NCI-H146 (cell line): Measurements from ENCODE around the gene SPDYC.

Experiments used
- DNase-seq: peaks from one replicate; lab custom pipeline; 2025; lab: John Stamatoyannopoulos, UW

SPDYC gene

DNA sequence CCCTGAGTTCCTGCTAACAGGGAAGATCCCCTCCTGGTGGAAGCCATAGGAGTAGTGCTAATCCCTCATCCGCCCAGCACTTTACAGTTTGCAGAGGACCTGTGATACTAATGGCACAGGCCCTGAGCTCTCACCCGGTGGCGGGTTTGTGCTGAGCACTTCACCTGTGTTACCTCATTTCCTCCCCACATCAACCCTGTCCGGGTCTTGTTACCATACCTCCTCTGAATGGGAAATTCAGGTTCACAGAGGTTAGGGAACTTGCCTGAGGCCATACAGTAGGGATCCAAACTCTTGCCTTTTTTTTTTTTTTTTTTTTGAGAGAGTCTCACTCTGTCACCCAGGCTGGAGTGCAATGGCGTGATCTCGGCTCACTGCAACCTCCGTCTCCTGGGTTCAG lies 36.9 kb downstream of the SPDYC start:
- DNase-seq = no peak

DNA sequence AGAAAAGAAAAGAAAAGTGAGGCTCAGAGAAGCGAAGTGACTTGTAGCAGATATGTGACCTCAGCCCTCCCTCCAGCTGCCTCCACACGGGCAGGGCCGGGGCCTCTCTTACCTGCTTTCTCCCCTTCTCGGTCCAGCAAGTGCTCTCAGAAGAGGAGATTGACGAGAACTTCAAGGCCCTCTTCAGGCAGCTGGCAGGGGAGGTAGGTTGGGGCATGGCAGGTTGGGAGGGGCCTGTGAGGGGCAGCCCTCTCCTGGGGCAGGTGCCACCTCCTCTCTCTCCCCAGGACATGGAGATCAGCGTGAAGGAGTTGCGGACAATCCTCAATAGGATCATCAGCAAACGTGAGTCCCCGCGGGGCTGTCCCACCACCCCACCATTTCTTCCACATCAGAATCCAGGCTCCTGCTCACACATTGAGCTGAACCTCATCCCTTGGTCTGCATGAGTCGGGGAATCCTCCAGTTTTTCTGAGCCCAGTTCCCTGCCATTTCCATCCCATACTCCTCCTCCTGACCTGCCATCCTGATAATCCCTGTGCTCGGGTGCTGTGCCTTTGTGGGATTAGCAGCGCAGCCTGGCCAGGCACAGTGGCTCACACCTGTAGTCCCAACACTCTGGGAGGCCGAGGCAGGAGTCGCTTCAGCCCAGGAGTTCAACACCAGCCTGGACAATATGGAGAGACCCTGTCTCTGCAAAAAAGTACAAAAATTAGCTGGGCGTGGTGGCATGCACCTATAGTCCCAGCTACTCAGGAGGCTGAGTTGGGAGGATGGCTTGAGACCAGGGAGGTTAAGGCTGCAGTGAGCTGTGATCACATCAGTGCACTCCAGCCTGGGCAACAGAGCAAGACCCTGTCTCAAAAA lies 38.1 kb downstream of the SPDYC start:
- DNase-seq = no peak

DNA sequence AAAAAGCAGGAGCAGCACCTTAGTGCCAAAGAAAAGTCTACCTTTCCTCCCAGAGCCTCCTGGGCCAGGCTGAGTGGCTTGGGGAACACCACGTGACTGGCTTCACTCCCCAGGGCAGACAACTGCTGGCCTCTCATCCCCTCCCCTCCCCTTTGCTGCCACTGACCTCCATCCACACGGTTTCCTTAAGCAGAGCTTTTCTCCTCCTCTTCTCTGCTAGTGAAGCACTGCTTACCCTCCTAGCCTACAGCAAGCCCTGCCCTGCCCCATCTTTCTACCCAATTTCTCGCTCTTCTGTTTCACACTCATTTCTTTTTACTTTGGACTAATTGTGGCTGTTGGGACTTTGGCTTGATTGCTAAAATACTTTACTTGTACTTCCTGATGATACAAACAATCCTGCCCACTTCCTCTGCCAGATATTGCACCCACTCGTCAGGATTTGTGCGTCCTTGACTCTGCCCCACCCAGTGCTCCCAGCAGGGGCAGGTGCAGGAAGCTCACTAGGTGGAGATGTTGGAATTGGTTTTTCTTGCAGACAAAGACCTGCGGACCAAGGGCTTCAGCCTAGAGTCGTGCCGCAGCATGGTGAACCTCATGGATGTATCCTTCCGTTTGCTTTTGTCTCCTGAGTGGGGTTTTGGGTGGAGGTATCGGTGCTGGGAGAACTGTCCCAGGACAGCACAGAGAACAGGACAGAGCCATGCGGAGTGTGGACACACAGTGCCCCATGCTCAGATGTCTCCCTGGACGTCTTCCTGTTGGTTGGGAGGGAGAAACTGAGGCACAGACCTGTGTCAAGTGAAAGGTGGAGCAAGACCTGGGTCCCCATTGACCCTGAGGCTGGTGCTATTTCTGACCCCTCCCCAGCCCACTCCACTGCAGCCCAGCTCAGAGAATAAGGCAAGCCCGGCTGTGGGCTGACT lies 39.0 kb downstream of the SPDYC start:
- DNase-seq = no peak

DNA sequence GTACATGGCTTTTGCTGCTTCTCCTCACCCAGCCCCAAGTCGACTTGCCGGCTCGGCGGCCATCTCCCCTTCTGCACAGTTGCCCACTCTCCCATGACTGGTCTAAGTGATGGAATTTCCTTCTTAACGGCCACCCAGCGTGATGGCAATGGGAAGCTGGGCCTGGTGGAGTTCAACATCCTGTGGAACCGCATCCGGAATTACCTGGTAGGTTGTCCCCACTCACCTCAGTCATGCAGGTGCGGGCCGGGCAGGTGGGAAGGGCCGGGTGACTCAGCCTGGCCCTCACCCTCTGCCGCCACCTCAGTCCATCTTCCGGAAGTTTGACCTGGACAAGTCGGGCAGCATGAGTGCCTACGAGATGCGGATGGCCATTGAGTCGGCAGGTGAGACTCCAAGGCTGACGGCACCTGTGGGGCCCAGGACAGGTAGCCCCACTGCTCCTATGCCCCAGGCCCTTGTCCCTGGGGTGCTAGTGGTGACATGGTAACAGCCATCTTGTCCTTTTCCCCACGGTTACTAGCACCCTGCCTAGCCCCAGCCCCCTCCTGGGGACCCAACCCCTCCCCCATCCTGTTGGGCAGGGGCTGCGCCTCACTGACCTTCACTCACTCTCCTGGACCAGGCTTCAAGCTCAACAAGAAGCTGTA lies 39.8 kb downstream of the SPDYC start:
- DNase-seq = no peak

DNA sequence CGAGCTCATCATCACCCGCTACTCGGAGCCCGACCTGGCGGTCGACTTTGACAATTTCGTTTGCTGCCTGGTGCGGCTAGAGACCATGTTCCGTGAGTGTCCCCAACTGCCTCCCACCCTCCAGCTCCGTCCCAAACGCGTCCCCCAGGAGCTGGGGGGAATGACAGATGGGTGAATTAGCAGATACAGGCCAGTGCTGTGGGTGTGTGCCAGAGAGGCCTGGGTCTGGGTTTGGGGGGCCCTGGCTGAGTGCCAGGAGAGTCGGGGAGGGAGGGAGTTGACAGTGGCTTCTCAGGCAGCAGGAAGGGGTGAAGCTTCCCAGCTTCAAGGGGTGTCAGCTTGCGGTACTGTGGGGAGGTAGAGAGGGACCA lies 40.3 kb downstream of the SPDYC start:
- DNase-seq = no peak

DNA sequence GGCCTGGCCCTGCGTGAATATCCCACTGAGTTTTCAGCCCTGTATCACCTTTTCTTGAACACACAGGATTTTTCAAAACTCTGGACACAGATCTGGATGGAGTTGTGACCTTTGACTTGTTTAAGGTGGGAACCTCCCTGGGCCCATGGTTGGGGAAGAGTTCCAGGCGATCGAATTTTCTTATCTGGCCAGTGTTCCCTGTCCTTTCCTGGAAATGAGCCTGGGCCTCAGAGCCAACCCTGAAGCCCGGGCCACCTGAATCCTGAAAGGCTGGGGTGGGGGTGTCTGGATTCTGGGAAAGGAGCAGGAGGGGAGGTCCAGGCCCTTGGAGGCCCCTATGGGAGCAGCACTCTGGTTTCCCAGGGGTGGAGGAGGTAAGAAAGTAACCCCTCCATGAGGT lies 40.7 kb downstream of the SPDYC start:
- DNase-seq = no peak

DNA sequence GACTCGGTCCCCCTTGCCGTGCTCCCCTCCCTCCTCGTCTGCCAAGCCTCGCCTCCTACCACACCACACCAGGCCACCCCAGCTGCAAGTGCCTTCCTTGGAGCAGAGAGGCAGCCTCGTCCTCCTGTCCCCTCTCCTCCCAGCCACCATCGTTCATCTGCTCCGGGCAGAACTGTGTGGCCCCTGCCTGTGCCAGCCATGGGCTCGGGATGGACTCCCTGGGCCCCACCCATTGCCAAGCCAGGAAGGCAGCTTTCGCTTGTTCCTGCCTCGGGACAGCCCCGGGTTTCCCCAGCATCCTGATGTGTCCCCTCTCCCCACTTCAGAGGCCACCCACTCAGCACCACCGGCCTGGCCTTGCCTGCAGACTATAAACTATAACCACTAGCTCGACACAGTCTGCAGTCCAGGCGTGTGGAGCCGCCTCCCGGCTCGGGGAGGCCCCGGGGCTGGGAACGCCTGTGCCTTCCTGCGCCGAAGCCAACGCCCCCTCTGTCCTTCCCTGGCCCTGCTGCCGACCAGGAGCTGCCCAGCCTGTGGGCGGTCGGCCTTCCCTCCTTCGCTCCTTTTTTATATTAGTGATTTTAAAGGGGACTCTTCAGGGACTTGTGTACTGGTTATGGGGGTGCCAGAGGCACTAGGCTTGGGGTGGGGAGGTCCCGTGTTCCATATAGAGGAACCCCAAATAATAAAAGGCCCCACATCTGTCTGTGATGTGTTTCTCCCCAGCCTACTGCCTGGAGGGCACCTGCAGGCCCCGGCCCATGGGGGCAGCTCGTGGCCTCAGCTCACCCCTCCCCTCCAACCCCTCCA lies 41.5 kb downstream of the SPDYC start:
- no peak for DNase-seq

DNA sequence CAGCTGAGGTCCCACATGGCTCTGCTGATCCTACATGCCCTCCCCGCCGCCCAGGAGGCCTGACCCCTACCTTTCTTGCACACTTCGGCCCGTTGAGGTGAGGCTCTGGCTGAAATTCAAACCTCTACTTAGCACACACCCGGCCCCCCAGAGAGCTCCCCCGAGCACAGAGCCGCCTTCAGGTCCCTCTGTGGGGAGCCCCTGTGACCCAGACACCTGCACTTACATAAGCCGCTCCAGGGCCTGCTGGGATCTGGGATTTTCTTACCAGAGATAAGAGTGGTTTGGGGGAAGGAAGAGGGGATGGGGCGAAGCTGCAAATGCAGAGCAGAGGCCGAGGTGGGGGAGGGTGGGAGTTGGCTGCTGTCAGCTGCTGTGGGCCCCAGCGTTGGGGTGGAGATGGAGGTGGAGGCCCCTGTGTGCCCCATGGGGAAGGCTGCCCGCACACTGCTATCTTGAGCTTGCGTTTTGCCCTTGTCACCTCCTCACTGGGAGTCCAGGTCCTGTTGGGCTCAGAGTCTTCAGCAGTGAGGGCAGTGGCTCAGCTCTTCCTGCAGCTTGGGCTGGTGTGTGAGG lies 42.3 kb downstream of the SPDYC start:
- no peak for DNase-seq

DNA sequence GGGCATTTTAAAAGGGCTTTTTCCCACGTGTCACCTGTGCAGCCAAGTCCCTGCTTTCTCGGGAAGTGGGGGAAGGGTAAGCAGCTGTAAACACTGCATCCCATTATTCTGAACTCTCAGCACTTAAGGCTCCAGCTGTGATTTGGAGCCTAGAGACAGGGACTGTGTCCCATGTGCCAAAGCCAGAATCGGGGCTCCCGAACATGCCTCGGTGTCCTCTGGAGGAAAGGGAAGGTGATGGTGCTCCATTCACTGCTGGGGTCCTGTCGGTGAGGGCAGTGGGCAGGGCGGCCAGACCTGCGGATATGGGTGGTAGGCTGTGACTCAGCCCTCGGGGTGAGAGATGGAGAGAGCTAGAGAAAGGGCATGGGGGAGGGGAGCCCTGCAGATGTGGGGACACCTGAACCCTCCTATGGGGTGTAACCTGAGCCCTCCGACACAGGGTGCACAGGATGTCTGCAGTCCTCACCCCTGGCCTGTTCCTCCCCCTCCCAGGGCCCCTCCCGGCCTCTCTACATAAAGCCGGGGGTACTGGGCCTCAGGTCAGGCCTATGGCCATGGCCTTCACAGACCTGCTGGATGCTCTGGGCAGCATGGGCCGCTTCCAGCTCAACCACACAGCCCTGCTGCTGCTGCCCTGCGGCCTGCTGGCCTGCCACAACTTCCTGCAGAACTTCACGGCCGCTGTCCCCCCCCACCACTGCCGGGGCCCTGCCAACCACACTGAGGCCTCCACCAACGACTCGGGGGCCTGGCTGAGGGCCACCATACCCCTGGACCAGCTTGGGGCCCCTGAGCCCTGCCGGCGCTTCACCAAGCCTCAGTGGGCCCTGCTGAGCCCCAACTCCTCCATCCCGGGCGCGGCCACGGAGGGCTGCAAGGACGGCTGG lies 43.5 kb downstream of the SPDYC start:
- DNase-seq = no peak

DNA sequence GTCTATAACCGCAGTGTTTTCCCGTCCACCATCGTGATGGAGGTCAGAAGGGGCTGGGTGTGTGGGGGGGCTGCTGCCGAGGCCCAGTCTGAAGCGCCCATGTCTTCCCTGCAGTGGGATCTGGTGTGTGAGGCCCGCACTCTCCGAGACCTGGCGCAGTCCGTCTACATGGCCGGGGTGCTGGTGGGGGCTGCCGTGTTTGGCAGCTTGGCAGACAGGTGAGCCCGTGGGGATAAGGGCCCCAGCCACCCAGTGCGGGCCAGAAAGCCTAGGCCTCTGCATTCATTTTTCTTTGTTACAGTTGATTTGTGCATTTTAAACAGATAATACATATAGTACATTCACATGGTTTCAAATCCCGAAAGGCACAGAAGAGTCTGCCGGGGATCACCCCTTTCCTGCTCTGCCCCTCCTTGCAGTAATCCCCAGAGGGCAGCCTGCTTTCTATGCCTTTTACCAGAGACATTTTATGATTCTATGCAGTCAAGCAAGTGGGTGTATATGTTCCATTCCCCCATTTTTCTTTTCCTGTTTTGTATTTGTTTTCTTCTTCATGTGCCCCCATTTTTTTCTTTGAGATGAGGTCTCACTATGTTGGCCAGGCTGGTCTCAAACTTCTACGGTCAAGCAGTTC lies 44.3 kb downstream of the SPDYC start:
- no peak for DNase-seq

DNA sequence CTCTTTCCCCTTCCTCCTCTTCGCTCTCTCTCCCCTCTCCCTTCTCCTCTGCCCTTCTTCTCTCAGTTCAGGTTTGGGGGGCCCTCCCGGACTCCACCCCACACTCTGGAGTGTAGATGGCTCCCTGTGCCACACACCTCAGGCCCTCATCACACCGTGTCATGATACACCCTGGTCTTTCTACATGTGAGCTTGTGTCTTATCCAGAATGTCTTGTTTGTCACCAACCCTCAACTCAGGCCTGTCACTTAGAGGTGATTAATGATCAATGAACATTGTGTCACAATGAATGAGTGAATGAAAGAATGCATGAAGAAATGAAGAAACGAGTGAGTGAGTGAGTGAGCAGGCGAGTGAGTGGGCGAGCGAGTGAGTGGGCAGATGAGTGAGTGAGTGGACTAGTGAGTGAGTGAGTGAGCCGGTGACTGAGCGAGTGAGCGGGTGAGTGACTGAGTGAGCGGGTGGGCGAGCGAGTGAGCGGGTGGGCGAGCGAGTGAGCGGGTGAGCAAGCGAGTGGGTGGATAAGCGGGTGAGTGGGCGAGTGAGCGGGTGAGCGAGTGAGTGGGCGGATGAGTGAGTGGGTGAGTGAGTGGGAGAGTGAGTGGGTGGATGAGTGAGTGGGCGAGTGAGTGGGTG lies 45.5 kb downstream of the SPDYC start:
- DNase-seq = no peak

DNA sequence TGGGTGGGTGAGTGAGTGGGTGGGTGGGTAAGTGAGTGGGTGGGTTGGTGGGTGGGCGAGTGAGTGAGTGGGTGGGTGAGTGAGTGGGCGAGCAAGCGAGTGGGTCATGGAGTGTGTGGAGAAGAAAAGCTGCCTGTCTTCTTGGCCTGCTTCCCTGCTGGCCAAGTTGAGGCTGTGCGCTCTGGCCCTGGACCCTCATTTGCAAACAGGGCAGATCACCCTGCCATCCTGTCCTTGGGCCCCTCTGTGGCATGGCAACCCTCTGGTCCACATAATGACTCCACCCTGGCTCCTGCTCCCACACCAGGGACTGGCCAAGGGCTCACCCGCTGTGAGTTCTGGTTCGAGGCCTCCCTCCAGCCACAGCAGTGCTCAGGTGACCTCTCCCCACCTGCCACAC lies 46.8 kb downstream of the SPDYC start:
- no peak for DNase-seq

DNA sequence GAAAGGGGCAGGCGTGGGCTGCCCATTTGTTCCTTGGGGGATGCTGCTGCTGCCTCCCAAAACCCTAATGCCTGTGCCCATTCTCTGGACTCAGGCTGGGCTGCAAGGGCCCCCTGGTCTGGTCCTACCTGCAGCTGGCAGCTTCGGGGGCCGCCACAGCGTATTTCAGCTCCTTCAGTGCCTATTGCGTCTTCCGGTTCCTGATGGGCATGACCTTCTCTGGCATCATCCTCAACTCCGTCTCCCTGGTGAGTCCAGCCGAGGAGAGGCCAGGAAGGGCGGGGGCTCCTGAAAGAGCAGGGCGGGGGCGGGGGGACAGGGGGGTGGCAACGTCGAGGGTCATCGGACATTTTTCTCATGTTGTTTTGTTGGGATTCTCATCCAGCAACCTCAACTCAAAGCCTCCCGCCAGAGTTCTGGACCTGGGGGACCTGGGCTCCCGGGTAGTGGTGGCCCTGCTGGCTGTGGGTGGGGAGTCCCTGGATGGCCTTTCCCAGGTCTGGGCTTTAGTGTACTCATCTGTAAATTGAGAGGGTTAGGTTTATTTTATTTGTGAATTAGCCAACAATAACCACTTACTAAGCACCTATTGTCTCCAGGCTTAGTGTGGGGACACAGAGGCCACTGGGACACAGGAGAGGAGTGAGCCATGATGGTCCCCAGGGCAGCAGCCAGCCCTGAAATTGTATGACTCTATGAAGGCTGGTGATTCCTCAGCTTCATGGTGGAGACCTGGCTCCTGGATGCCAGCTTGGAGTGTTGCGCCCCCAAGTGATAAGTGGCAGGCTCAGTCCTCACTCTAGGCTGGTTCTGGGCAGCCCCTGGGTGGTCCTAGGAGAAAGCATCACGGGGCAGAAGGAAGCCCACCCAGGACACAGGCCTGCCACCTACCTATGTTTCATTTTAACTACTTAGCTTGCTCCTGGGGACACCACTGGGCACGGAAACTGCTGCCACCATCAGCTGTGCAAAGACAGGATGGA lies 47.7 kb downstream of the SPDYC start:
- no peak for DNase-seq

DNA sequence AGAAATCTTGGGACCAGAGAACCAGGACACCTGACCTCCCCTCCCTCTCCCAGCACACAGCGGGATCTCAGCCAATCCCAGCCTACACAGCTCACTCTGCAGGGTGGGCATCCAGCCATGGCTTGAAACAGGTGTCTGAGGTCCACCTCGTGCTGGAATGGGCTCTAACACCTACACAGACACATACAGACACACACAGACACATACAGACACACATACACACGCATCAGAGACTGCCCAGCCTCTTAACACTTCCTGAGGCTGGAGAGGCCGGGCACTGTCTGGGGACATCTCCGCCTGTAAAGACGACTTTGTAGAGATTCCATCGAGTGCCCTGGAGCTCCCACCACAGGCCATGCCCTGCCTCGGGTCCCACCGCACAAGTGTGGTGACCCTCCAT lies 48.4 kb downstream of the SPDYC start:
- no peak for DNase-seq

DNA sequence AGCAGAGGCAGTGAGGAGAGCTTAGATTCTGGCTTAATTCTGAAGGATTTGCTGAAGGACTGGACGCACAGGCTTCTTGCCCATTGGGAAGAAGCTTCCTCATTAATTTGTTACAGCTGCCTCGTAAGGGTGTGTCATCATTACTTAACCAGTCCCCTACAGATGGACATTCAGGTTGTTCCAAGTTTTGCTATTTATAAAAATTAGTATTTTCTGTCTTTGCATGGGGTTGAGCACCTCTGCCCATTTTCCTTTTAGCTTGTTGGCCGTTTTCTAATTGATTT lies 49.8 kb downstream of the SPDYC start:
- no peak for DNase-seq

DNA sequence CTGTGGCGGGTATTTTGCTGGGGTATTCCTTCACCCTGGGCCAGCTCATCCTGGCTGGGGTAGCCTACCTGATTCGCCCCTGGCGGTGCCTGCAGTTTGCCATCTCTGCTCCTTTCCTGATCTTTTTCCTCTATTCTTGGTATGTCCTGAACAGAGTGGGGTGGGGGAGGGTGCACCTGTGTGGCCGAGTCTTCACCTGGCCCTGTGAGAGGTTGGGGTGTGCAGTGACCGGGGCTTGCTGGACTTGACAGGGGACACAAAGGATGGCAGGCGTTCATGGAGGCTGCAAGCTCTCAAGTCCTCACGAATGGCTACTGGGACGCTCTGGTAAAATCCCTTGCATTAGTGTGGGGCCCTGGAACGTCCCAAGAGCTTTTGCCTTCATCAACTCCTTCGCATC lies 51.0 kb downstream of the SPDYC start:
- no peak for DNase-seq
